HepG2 (cell line): ENCODE results near the gene GNG2. TPM values are rescaled to one million over a fixed set of nuclear protein-coding genes. Genes with fewer than 3 reads are reported as not detected.

Experiments used
- ATAC-seq: fragments of 200-7000 bp; cut with Tn5 transposase; 3 replicates; pipeline ENCODE4 v1.9.1; 2020; ENCODE audit warnings: mild to moderate bottlenecking, moderate library complexity
- BruUV-seq: library from RNA; stranded (reverse); fragments of 400-500 nt; replicated peaks from 2 replicates; lab custom pipeline; 2021; lab: Mats Ljungman, UMichigan
- CTCF ChIA-PET: fragments of 300-600 bp; formaldehyde crosslinking; extraction: SDS; loops from one replicate; lab custom pipeline; 2021; ENCODE audit warnings: low total read pairs, inconsistent platforms, low intra/inter-chr PET ratio; lab: Yijun Ruan, JAX
- POLR2A ChIA-PET: fragments of 350-600 bp; sonication (Branson Sonifier 250); formaldehyde crosslinking; loops from one replicate; lab custom pipeline; 2020; ENCODE audit warnings: antibody characterized with exemption, inconsistent platforms; lab: Yijun Ruan, JAX
- DNase-seq: peaks from one replicate; pipeline ENCODE4 v3.0.0-alpha.2; 2015; ENCODE audit warnings: low spot score
- FAIRE-seq: peaks from 3 replicates; lab custom pipeline; 2011; peaks lifted over from hg19 to GRCh38; lab: Jason Lieb, UNC
- H2AFZ ChIP-seq: one replicate; pipeline ENCODE4 v1.6.1; 2011; ENCODE audit warnings: low read length, inconsistent platforms
- H3K27ac ChIP-seq: fragments of 300-600 bp; 3 replicates; pipeline ENCODE4 v1.8.0; 2011; ENCODE audit warnings: mixed run types, mild to moderate bottlenecking, mixed read lengths, low read length, inconsistent platforms; ENCODE audit not compliant: insufficient read depth; ENCODE audit errors: extremely low read length
- H3K27me3 ChIP-seq, 2 experiments: fragments of 200-600 bp in 1 of 2; 2 replicates in 1 of 2; 3 replicates in 1 of 2; pipeline versions ENCODE4 v1.6.0 to v1.8.0; 2011; ENCODE audit warnings: low read length in 2 of 2, mild to moderate bottlenecking in 2 of 2, moderate library complexity in 2 of 2, inconsistent platforms in 1 of 2; ENCODE audit not compliant: insufficient read depth in 2 of 2, control insufficient read depth in 1 of 2
- H3K36me3 ChIP-seq, 2 experiments: fragments of 200-600 bp in 1 of 2; replicated peaks in 1 of 2; 2 replicates in 1 of 2; 3 replicates in 1 of 2; pipeline versions ENCODE4 v1.5.1 to v1.8.0; 2011; ENCODE audit warnings: low read length in 2 of 2, inconsistent platforms in 1 of 2; ENCODE audit not compliant: insufficient read depth in 2 of 2, control insufficient read depth in 1 of 2
- H3K4me1 ChIP-seq: 2 replicates; pipeline ENCODE4 v1.5.1; 2012; ENCODE audit warnings: low read length, inconsistent platforms; ENCODE audit not compliant: insufficient read depth
- H3K4me2 ChIP-seq: 2 replicates; pipeline ENCODE4 v1.6.0; 2011; ENCODE audit warnings: low read depth, low read length, inconsistent platforms
- H3K4me3 ChIP-seq, 3 experiments: fragments of 200-600 bp in 1 of 3; sonication (generic), shearing (Covaris generic) in 1 of 3; replicated peaks in 1 of 3; 2 replicates each; pipeline ENCODE4 v1.5.1; 2011 to 2016; ENCODE audit warnings: low read length in 3 of 3, inconsistent platforms in 2 of 3, low read depth in 2 of 3, mild to moderate bottlenecking in 2 of 3, control low read depth in 1 of 3, mixed read lengths in 1 of 3; ENCODE audit not compliant: insufficient read depth in 1 of 3
- H3K79me2 ChIP-seq: one replicate; pipeline ENCODE4 v1.6.1; 2011; ENCODE audit warnings: low read length, inconsistent platforms; ENCODE audit not compliant: insufficient read depth
- H3K9ac ChIP-seq: 2 replicates; pipeline ENCODE4 v1.6.0; 2011; ENCODE audit warnings: mild to moderate bottlenecking, low read depth, low read length, inconsistent platforms; ENCODE audit not compliant: insufficient read depth
- H3K9me3 ChIP-seq: 2 replicates; pipeline ENCODE4 v1.5.1; 2012; ENCODE audit warnings: mild to moderate bottlenecking, low read length
- H4K20me1 ChIP-seq: 2 replicates; pipeline ENCODE4 v1.6.0; 2011; ENCODE audit warnings: inconsistent platforms, mild to moderate bottlenecking, low read length, moderate library complexity; ENCODE audit not compliant: insufficient read depth
- HBP1 ChIP-seq: IDR thresholded peaks from 2 replicates; pipeline ENCODE4 v1.6.1; 2016; ENCODE audit warnings: low read depth, control low read depth
- HNRNPL ChIP-seq: fragments of 200-400 bp; formaldehyde crosslinking; IDR thresholded peaks from 2 replicates; pipeline ENCODE4 v1.6.1; 2017; ENCODE audit warnings: mild to moderate bottlenecking, low read depth, low read length
- LCORL ChIP-seq, 2 experiments: fragments of 450-650 bp in 1 of 2; sonication (generic) in 1 of 2; formaldehyde crosslinking in 1 of 2; IDR thresholded peaks; 2 replicates each; pipeline versions ENCODE4 v1.5.0 to v1.6.1; 2017 to 2020; ENCODE audit warnings: antibody characterized with exemption in 1 of 2, missing genetic modification reagents in 1 of 2
- MIXL1 ChIP-seq: IDR thresholded peaks from 2 replicates; pipeline ENCODE4 v1.6.1; 2016
- SIN3B ChIP-seq: fragments of 150-350 bp; IDR thresholded peaks from 2 replicates; pipeline ENCODE4 v1.6.1; 2014; ENCODE audit warnings: low read length
- SMAD1 ChIP-seq: sonication (generic); formaldehyde crosslinking; IDR thresholded peaks from 2 replicates; pipeline ENCODE4 v1.4.0; 2020; ENCODE audit warnings: missing genetic modification reagents, low read depth, mild to moderate bottlenecking, borderline replicate concordance
- YEATS4 ChIP-seq: sonication (generic); formaldehyde crosslinking; IDR thresholded peaks from 2 replicates; pipeline ENCODE4 v1.4.0; 2020; ENCODE audit warnings: missing genetic modification reagents, borderline replicate concordance
- ZFAT ChIP-seq: sonication (generic); formaldehyde crosslinking; conservative IDR thresholded peaks from 2 replicates; pipeline ENCODE4 v1.8.1; 2023; ENCODE audit warnings: missing genetic modification reagents, inconsistent platforms
- ZFP36L1 ChIP-seq: sonication (generic); formaldehyde crosslinking; IDR thresholded peaks from 2 replicates; pipeline ENCODE4 v1.8.0; 2022; ENCODE audit warnings: mild to moderate bottlenecking, missing genetic modification reagents, moderate library complexity
- ZFP82 ChIP-seq: sonication (generic); formaldehyde crosslinking; IDR thresholded peaks from 2 replicates; pipeline ENCODE4 v1.5.1; 2020; ENCODE audit warnings: mild to moderate bottlenecking, missing genetic modification reagents, borderline replicate concordance
- ZNF253 ChIP-seq: sonication (generic); formaldehyde crosslinking; IDR thresholded peaks from 2 replicates; pipeline ENCODE4 v1.8.0; 2022; ENCODE audit warnings: mild to moderate bottlenecking, missing genetic modification reagents, borderline replicate concordance
- ZNF326 ChIP-seq: sonication (generic); formaldehyde crosslinking; IDR thresholded peaks from 2 replicates; pipeline ENCODE4 v1.4.0; 2020; ENCODE audit warnings: missing genetic modification reagents, borderline replicate concordance
- ZNF44 ChIP-seq: sonication (generic); formaldehyde crosslinking; IDR thresholded peaks from 2 replicates; pipeline ENCODE4 v1.5.1; 2020; ENCODE audit warnings: mild to moderate bottlenecking, missing genetic modification reagents
- ZNF883 ChIP-seq: sonication (generic); formaldehyde crosslinking; IDR thresholded peaks from 2 replicates; pipeline ENCODE4 v1.5.1; 2020; ENCODE audit warnings: mild to moderate bottlenecking, missing genetic modification reagents; ENCODE audit errors: not compliant biosample characterization
- ZNF891 ChIP-seq: sonication (generic); formaldehyde crosslinking; IDR thresholded peaks from 2 replicates; pipeline ENCODE4 v1.5.0; 2020; ENCODE audit warnings: mild to moderate bottlenecking, missing genetic modification reagents
- WGBS: methylation state at CpG from one replicate; pipeline ENCODE4 v1.1.6; 2017; ENCODE audit warnings: low lambda C conversion rate; 5-methylcytosine and 5-hydroxymethylcytosine counted together
- in situ Hi-C: cut with HindIII; loops from 2 replicates; pipeline ENCODE4 v1.10.0; 2017; ENCODE audit warnings: low pct_unique_long_range_greater_than_20kb; ENCODE audit not compliant: extremely low pct_ligation_motif_present
- intact Hi-C: fragments of 100-400 bp; cut with micrococcal nuclease; formaldehyde crosslinking; loops from one replicate; pipeline ENCODE4 v1.10.0; 2022; ENCODE audit not compliant: unreplicated experiment
- polyA plus RNA-seq, 8 experiments: library from polyadenylated mRNA; depleted of rRNA in 3 of 8; stranded (reverse) in 7 of 8; unstranded in 1 of 8; fragments of >200 nt; fragmentation: Illumina TruSeq in 4 of 8; extraction: Trizol in 4 of 8; gene quantifications; 2 replicates each; pipeline versions ENCODE4 v1.2.1 to v1.2.3, GENCODE V29; 2011 to 2016; ENCODE audit warnings: low read depth in 4 of 8, missing spikeins in 1 of 8, mixed read lengths in 1 of 8; ENCODE audit not compliant: insufficient read depth in 1 of 8
- total RNA-seq, 5 experiments: library from RNA; depleted of rRNA; stranded (reverse); fragments of >200 nt; fragmentation: Illumina TruSeq; extraction: Trizol; gene quantifications; 2 replicates each; pipeline ENCODE4 v1.2.3, GENCODE V29; 2016; ENCODE audit warnings: low read depth in 1 of 5
- TF ChIP-seq, protein P1 (sequence below): sonication (generic); formaldehyde crosslinking; conservative IDR thresholded peaks from 2 replicates; pipeline ENCODE4 v1.8.0; 2022; ENCODE audit warnings: low read depth, missing genetic modification reagents

Gene GNG2
- total and polyA plus RNA-seq, 2 of the 13 experiments (the other 11 are each of a cell fraction or from before 2014, with no cell fraction given), result not detected

GRCh38 chr14:52003324-52003723 lies 142.9 kb downstream of the GNG2 start:
- in situ Hi-C loops, result no loop called here
- no peak overlapping the region for H3K4me3 ChIP-seq
- no peak for DNase-seq
- intact Hi-C loops, result no loop called here
- no peak for ATAC-seq
- no TSS peak for BruUV-seq
- H3K4me2 ChIP-seq, result no peak overlapping the region
- H3K9ac ChIP-seq, result no peak overlapping the region
- 0 out of 2 replicates have a peak, but pooled peaks cover 6% of the 10 kb centered on the region for H3K4me1 ChIP-seq
- H2AFZ ChIP-seq, result no peak overlapping the region
- H3K27ac ChIP-seq, result no peak overlapping the region
- ChIA-PET POLR2A (no interaction called here), CTCF (no interaction called here)
- 97% methylated on average over 3 of the region's 3 CpGs for WGBS
- no peak for FAIRE-seq
- no peaks in the 10 kb centered on the region for H3K9me3 ChIP-seq
- peaks cover 26 to 89% of the 10 kb centered on the region in 2 experiments for H3K36me3 ChIP-seq
- H3K79me2 ChIP-seq, result no peaks in the 10 kb centered on the region
- no peaks in the 10 kb centered on the region for H3K27me3 ChIP-seq
- TF ChIP-seq SMAD1 (CRISPR knock-in tag) (no peak), ZNF891 (CRISPR knock-in tag) (no peak), ZNF883 (CRISPR knock-in tag) (no peak), MIXL1 (CRISPR knock-in tag) (no peak), YEATS4 (CRISPR knock-in tag) (no peak), ZNF326 (CRISPR knock-in tag) (no peak), ZNF253 (CRISPR knock-in tag) (no peak), HBP1 (CRISPR knock-in tag) (no peak), ZFP82 (CRISPR knock-in tag) (no peak), ZFP36L1 (CRISPR knock-in tag) (no peak), ZNF44 (CRISPR knock-in tag) (no peak), ZFAT (CRISPR knock-in tag) (no peak), HNRNPL (no peak), LCORL (IDR thresholded peaks at IDR 0.05) (no peak), LCORL (CRISPR knock-in tag; IDR thresholded peaks at IDR 0.05) (no peak), SIN3B (no peak)
- TF ChIP-seq, protein P1, sequence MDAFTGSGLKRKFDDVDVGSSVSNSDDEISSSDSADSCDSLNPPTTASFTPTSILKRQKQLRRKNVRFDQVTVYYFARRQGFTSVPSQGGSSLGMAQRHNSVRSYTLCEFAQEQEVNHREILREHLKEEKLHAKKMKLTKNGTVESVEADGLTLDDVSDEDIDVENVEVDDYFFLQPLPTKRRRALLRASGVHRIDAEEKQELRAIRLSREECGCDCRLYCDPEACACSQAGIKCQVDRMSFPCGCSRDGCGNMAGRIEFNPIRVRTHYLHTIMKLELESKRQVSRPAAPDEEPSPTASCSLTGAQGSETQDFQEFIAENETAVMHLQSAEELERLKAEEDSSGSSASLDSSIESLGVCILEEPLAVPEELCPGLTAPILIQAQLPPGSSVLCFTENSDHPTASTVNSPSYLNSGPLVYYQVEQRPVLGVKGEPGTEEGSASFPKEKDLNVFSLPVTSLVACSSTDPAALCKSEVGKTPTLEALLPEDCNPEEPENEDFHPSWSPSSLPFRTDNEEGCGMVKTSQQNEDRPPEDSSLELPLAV (CRISPR knock-in tag), result no peak
- H4K20me1 ChIP-seq, result no peaks in the 10 kb centered on the region
